Hematopoietic multipotent progenitor cell treated with erythropoietin and hydrocortisone succinate and interleukin-3 and kit ligand, for 17 days (in vitro differentiated cells): ENCODE measurements around the gene SLC4A1.
A peak's percentile ranks its signal among the peaks of the same experiment; 100 is the strongest.

Experiments
- DNase-seq: peaks from one replicate; pipeline ENCODE4 v3.0.0-alpha.2; 2015; ENCODE audit warnings: low spot score

Gene SLC4A1

GRCh38 chr17:44220213-44221083 is 47.5 kb downstream of the SLC4A1 start:
- peak; percentile 65 for DNase-seq

DNA sequence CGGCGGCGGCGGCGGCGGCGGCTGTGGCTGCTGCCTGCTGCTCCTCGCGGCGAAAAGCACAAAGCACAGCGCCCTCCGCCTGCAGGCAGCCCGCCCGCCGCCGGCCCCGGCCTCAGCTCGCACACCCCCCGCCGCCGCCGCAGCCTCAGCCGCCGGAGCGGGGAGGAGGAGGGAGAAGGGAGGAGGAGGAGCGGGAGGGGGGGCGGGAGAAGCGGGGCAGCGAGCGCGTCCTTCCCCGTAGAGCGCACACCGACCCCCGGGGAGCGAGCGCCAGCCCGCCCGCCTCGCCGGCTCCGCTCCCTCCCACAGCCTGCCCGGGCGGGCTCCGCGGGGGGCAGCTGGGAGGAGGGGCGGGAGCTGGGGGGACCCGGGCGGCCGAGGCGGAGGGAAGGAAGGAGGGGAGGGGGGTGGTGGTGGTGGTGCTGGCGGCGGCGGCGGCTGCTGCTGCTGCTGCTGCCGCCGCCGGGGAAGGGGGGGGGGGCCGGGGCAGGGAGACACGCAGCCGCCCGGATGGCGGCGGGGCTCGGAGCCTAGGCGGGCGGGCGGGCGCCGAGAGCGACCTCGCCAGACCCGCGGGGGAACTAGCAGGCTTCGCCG is 48.2 kb downstream of the SLC4A1 start, which contains the start of gene UBTF:
TSS of gene UBTF (minus strand) at position 60 of the 597 bp plus-strand sequence. CDS start 1,446 bp downstream, outside the sequence.
- peak; percentile 75 for DNase-seq

DNA sequence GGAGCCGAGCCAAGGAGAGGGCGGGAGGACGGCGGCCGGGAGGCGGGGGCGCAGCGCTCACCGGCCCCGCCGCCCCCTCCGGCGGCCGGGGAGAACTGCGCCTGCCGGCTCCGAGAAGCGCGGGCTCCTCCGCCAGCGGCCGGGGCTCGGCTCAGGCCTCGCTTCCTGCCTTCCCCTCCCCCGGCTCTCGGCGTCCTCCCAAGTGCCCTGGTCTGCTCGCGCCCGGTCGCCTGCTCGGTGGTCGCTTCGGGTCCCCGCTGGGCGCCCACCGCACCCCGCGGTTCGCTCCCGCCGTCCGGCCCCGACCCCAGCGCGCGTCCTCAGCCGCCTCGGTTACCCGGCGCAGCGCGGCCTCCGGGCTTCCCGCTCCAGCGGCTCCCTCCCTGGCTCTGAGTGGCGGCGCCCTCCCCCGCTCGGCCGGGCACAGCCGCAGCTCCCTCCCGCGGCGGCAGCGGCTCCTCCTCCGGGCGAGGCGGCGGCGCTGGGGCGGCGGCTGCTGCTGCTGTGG is 48.8 kb downstream of the SLC4A1 start:
- peak; percentile 81 for DNase-seq

- DNase-seq: peak; percentile 93
Measured at GRCh38 chr17:44218344-44219107, 49.4 kb downstream of the SLC4A1 start.

DNA sequence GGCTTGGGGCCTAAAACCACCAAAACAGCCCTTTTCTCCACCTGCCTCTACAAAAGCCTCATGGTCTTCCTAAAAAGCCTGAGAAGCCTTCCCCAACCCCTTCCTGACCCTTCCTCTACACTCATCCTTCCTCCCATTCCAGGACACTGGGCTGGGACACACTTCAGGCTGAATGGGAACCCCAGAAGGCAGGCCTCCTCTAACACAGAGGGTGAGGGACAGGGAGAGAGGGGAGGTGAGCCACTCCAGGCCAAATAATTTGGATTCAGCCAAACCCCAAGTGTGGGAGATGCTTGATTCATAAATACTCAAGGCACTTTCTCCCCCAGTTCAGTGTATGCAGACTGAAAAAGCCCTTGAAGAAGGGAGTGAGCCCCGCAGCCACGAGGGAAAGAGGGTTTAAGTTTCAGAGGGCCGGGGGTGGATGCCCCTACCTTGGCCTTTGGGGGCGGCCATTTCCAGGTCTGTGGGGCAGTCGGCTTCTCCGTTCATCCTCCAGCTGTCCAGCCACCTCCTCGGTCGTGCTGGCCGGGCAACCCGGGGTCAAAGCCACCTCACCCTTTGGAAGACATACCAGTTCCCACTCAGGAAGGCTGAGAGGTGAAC is 50.1 kb downstream of the SLC4A1 start:
- DNase-seq: no peak

- DNase-seq: no peak
Measured at GRCh38 chr17:44216694-44217093, 51.2 kb downstream of the SLC4A1 start.

DNA sequence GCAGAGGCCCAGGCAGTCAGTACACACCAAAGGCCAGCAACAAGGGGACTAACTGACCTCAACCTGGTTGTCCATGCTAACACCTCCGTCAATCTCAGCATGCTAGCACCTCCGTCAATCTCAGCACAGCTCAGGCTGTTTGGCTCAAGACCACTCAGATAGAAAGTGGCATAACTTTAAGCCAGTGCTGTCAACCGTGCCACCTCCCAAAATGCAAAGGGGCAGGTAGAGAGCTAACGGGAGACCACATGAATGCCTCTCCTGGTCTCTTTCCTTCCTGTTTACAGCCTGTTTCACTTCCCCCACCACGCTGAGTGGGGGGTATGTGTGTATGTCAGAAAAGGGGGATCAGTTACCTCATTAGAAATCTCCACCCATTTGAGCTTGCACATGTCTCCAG is 51.8 kb downstream of the SLC4A1 start:
- no peak for DNase-seq

DNA sequence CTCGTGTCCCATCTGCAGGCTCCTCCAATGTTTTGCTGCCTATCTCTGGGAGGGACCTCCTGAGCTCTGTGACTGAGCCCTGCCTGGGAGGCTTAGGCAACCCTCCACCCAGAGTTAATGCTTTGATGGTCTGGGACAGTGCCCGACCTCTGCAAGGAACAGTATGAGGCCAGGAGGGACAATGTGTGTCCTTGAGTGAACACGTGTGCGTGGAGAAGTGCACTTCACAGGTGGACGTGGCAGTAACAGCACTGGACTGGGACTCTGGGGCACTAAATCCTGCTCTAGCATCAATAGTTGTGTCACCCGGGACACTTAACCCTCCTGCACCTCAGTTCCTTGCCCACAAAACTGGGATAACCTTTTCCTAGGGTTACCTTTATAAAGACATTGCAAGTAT is 53.0 kb downstream of the SLC4A1 start:
- DNase-seq: no peak

GRCh38 chr17:44214230-44214494 is 53.8 kb downstream of the SLC4A1 start:
- DNase-seq: no peak

DNA sequence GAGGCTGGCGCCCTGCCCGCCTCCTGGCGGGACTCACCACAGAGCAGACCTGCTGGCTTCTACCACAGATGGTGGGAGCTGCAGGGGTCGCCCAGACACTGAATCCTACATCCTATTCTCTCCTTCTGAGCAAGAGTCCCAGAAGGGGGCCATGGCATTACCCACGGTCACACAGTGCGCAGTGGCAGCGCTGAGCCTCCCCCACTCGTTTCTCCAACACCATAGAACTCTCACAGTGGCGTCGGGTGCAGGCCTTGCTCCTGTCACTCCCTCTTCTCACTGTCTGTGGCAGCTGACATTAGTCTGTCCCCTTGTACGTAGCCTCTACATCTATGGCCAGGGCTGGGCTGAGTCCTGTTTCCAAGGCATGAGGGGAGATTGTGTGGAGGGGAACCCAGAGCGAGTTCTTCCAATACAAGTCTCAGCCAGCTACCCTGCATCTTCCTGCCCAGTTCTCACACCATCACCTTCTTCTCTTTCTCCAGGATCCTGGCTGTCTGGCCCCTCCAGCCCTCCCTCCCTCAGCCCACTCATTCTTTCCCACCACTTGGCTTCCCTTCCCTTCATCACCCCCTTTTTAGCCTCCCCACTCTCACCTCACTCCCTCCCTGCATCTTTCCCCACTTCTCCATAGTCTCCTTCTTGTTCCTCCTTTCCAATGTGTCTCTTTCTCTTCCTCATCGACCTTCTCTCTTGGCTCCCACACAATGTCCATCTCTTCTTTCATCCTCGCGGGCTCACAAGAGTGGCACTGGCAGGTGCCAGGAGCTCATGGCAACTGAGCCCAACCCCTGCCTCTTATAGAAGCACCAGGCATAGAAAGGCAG is 54.3 kb downstream of the SLC4A1 start:
- no peak for DNase-seq

DNA sequence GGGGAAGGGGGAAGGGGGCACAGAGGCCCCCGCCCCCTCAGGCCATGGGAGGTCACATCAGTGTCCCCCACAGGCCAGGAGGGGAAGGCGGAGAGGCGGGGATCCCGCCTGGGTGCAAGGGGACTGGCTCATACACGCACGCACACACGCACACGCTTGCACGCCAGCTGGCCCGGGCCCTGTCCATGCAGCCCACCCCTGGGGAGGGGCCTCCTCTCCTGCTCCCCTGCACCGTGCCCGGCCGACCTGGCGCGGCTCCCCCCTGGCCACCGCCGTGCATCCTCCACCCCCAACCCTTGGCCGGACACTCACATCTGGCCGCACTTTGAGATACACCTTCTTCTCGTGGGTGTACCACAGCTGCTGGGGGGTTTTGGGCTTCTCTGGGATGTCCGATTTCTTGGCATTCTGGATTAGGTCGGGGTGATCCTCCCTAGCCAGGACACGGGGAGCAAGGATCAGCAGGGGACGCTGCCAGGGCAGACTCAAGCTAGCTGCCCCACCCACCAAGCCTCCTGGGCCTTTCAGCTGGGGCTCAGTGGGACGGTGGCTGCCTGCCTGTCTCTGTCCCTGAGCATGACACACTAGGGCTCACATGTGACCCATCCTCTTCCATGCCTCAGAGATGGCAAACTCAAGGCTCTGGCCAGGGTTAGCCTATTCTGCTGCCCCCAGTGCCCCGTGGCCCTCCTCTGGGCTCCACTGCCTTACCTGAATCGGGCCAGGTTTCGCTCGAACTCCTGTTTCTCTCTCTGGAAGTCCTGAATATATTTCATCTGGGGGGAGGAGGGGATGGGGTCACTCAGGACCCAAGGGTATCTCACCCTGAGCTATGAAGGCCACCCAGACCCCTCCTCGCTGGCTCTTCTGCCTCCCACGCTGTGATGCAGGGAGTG is 55.2 kb downstream of the SLC4A1 start:
- DNase-seq: no peak

DNA sequence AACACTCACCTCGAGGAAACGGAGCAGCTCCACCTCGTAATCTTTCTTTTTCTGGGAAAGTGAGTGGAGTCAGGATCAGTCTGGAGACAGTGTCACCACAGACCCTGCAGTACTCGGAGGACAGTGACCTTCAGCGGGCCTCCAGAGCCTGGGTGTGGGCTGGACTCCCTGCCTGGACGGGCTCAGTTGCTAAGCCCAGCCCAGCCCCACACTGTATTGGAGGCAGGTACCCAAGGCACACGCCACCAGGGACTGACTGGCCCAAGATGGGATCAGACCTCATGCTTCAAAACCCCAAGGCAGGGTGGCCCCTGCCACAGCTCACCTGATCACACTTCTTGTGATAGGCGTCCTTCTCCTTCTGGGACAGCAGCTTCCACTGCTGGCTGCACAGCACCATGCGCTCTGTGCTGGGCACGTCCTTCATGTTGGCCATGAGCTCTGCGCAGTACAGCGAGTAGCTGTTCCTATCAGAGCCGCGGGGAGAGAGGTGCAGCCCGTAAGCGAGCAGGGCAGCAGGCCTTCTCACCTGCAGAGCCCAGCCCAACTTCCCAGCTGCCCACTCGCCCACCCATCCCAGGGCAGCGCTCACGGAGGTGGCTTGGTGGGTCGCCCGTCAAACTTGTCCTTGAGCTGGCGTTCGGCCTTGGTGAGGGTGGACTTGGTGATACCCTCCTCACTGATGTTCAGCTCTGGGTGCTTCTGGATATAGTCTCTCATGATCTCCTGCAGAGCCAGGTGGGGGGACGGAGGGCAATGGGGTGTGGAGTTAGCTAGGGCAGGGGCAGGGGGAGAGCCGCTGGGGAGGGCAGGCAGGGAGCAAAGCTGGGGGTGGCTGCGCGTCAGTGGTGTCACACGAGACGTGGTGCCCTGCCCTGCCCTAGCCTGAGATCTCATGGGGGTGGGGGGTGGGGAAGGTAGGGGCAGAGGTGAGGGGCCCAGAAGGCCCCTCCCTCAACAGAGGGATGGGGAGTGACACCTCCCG is 56.4 kb downstream of the SLC4A1 start:
- no peak for DNase-seq

GRCh38 chr17:44210342-44211192 is 57.4 kb downstream of the SLC4A1 start:
- peak; percentile 92 for DNase-seq

GRCh38 chr17:44209786-44210341 is 58.1 kb downstream of the SLC4A1 start:
- no peak for DNase-seq

DNA sequence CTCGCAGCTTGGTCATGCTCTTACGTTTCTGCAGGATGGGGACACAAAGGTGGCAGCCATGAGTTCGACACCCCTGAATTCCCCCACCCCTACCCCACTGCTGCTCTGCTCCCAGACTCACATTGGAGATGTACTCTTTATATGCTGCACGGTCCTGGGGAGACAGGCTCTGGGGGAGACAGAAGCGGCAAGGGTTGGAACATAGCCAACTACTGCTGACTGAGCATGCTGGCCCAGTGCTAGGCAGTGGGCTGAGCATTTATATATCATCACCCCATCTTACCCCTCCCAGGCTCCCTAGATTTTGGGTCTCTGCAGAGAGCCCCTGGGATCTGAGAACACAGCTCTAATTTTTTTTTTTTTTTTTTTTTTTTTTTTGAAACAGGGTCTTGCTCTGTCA is 60.2 kb downstream of the SLC4A1 start:
- peak; percentile 83 for DNase-seq

DNA sequence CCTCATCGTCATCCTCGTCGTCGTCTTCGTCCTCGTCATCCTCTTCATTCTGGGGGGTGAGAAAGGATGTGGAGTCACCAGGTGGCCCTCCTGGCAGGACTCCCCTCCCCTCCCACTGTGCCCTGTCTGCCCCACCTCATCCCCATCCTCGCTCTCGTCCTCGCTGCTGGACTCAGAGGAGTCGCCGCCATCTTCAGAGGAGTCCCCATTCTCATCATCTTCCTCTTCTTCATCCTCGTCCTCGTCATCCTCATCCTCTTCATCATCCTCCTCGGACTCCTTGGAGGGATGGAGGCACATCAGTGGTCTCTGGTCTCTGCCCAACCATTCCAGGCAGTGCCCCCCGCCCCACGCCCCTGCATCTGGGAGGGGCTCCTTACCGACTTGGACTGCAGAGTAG is 60.6 kb downstream of the SLC4A1 start:
- no peak for DNase-seq

- no peak for DNase-seq
Measured at GRCh38 chr17:44206825-44207155, 61.1 kb downstream of the SLC4A1 start.
